Right lobe of liver (tissue), 4 donors: Measurements from ENCODE around the gene HMGXB4.

Experiments
- POLR2A ChIP-seq: fragments of 450-650 bp; IDR thresholded peaks from one replicate; pipeline ENCODE4 v1.6.1; 2017; ENCODE audit warnings: antibody characterized with exemption, mild to moderate bottlenecking
- TF ChIP-seq, protein P1 (sequence below), 4 donors: fragments of 200-600 bp in 3 of 4; fragments of 450-650 bp in 1 of 4; IDR thresholded peaks; one replicate each; pipeline versions ENCODE4 v1.5.1 to v1.8.0; 2016 to 2022; ENCODE audit warnings: antibody characterized with exemption in 4 of 4, mild to moderate bottlenecking in 2 of 4
- donor health status: DM: no; HTN: no; CAD: no.
- donor health status: DM: no; HTN: no; CAD: no.
- donor health status: DM: no; HTN: yes; CAD: no.

DNA sequence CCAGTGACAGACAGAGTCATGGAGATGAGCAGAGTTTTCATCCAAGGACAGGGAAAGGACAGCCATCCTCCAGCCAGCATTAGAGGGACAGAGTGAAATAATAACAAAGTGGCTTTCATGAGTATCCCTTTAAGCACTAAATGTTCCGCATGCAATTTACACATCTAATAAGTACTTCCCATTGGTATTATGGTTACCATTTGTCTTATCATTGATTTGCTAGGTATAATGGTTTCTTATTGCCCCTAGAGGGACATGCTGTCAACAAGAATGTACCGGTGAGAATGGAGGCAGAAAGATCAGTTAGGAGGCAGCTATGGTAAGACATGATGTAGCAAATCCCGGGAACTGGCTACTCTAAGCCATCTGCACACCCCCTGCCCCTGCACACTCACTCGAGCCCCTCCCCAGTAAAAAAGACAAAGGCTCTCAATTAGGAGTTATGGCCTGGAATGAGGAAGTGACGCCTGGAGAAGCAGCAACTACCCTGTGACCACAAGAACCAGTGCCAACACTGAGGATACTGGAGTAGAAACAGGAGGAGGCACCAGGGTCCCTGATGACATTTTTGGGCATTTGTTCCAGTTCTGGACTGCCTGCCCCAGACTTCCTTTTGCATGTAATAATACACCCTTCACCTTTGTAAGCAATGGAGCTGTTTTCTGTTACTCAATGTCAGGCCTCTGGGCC, 30.2 kb upstream of the HMGXB4 start:
- TF ChIP-seq, protein P1, sequence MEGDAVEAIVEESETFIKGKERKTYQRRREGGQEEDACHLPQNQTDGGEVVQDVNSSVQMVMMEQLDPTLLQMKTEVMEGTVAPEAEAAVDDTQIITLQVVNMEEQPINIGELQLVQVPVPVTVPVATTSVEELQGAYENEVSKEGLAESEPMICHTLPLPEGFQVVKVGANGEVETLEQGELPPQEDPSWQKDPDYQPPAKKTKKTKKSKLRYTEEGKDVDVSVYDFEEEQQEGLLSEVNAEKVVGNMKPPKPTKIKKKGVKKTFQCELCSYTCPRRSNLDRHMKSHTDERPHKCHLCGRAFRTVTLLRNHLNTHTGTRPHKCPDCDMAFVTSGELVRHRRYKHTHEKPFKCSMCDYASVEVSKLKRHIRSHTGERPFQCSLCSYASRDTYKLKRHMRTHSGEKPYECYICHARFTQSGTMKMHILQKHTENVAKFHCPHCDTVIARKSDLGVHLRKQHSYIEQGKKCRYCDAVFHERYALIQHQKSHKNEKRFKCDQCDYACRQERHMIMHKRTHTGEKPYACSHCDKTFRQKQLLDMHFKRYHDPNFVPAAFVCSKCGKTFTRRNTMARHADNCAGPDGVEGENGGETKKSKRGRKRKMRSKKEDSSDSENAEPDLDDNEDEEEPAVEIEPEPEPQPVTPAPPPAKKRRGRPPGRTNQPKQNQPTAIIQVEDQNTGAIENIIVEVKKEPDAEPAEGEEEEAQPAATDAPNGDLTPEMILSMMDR (IDR thresholded peaks at IDR 0.05) = no peak
- TF ChIP-seq POLR2A = no peak
